ENCODE data around the gene STING1.

DNA sequence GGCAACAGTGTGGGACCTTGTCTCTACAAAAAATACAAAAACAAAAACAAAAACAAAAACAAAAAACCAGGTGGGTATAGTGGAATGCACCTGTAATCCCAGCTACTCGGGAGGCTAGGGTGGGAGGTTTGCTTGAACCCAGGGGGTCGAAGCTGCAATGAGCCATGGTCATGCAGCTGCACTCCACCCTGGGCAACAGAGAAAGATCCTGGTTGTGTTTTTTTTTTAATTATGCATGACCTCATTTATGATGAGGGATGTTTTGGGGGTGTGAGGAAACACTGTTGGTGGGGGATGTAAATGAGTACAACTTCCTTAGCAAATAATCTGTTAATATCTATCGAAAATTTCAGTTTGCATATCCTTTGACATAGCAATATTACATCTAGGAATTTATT is 49.2 kb upstream of the STING1 start:
- TF ChIP-seq, protein P1, sequence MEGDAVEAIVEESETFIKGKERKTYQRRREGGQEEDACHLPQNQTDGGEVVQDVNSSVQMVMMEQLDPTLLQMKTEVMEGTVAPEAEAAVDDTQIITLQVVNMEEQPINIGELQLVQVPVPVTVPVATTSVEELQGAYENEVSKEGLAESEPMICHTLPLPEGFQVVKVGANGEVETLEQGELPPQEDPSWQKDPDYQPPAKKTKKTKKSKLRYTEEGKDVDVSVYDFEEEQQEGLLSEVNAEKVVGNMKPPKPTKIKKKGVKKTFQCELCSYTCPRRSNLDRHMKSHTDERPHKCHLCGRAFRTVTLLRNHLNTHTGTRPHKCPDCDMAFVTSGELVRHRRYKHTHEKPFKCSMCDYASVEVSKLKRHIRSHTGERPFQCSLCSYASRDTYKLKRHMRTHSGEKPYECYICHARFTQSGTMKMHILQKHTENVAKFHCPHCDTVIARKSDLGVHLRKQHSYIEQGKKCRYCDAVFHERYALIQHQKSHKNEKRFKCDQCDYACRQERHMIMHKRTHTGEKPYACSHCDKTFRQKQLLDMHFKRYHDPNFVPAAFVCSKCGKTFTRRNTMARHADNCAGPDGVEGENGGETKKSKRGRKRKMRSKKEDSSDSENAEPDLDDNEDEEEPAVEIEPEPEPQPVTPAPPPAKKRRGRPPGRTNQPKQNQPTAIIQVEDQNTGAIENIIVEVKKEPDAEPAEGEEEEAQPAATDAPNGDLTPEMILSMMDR (IDR thresholded peaks at IDR 0.05): no peak
- TF ChIP-seq EP300 (IDR thresholded peaks at IDR 0.05) (no peak), POLR2AphosphoS5 (IDR thresholded peaks at IDR 0.05) (no peak), POLR2A (IDR thresholded peaks at IDR 0.05) (no peak)
